Sigmoid colon (tissue), 7 donors: ENCODE data around the gene PODXL2. TPM values are rescaled to one million over a fixed set of nuclear protein-coding genes. Genes with fewer than 3 reads are reported as not detected.

Source experiments
- DNase-seq: peaks from one replicate; pipeline ENCODE4 v3.0.0-alpha.2; 2019
- H3K27ac ChIP-seq, 4 donors: fragments of 200-600 bp; sonication (generic); one replicate each; pipeline ENCODE4 v1.5.1; 2016 to 2019; ENCODE audit warnings: mild to moderate bottlenecking in 1 of 4
- H3K27me3 ChIP-seq, 3 donors: fragments of 200-600 bp; sonication (generic); one replicate each; pipeline ENCODE4 v1.5.1; 2019; ENCODE audit warnings: mild to moderate bottlenecking in 1 of 3
- H3K36me3 ChIP-seq, 4 donors: fragments of 200-600 bp; sonication (generic); one replicate each; pipeline ENCODE4 v1.5.1; 2016 to 2019
- H3K4me1 ChIP-seq, 4 donors: fragments of 200-600 bp; sonication (generic); one replicate each; pipeline ENCODE4 v1.5.1; 2017 to 2019
- H3K4me3 ChIP-seq, 4 donors: fragments of 200-600 bp; sonication (generic); one replicate each; pipeline ENCODE4 v1.5.1; 2017 to 2019; ENCODE audit warnings: mild to moderate bottlenecking in 2 of 4, moderate library complexity in 1 of 4
- H3K9me3 ChIP-seq, 4 donors: fragments of 200-600 bp in 3 of 4; sonication (generic) in 3 of 4; one replicate each; pipeline versions ENCODE4 v1.5.1 to v1.6.1; 2013 to 2019
- EP300 ChIP-seq, 4 donors: sonication (generic); formaldehyde crosslinking; IDR thresholded peaks; one replicate each; pipeline ENCODE4 v1.6.1; 2017; ENCODE audit warnings: antibody characterized with exemption in 4 of 4
- POLR2A ChIP-seq, 2 donors: fragments of 450-650 bp; IDR thresholded peaks; one replicate each; pipeline ENCODE4 v1.6.1; 2016; ENCODE audit warnings: antibody characterized with exemption in 2 of 2, mild to moderate bottlenecking in 2 of 2, moderate library complexity in 2 of 2
- POLR2AphosphoS5 ChIP-seq, 4 donors: sonication (generic); formaldehyde crosslinking; IDR thresholded peaks; one replicate each; pipeline ENCODE4 v1.6.1; 2017; ENCODE audit warnings: antibody characterized with exemption in 4 of 4
- WGBS, 2 donors: extraction: QIAGEN DNeasy Blood & Tissue Kit; methylation state at CpG; one replicate each; pipeline ENCODE4 v1.1.7; 2013; 5-methylcytosine and 5-hydroxymethylcytosine counted together
- intact Hi-C: fragments of 100-400 bp; cut with DNase I; formaldehyde crosslinking; loops from one replicate; pipeline ENCODE4 v1.15.1; 2023
- polyA plus RNA-seq, 3 donors: library from polyadenylated mRNA; stranded (reverse); fragments of 200-250 nt; gene quantifications; one replicate each; pipeline ENCODE4 v1.2.3, GENCODE V29; 2013
- total RNA-seq, 4 donors: library from RNA; depleted of rRNA; stranded (reverse); fragments of >200 nt; gene quantifications; one replicate each; pipeline ENCODE4 v1.1.0, GENCODE V29; 2016
- TF ChIP-seq, protein P1 (sequence below), 4 experiments: fragments of 450-650 bp in 3 of 4; fragments of 200-600 bp in 1 of 4; IDR thresholded peaks; one replicate each; pipeline ENCODE4 v1.5.1; 2016 to 2019; ENCODE audit warnings: antibody characterized with exemption in 4 of 4, mild to moderate bottlenecking in 3 of 4, moderate library complexity in 2 of 4
- donor health status: healthy with polysubstance abuse.
- donor health status: Bipolar disorder and iron deficiency.
- donor health status: healthy.

The PODXL2 gene
- total and polyA plus RNA-seq, 7 donors = 2.0 to 16.7 (median 2.8) TPM

DNA sequence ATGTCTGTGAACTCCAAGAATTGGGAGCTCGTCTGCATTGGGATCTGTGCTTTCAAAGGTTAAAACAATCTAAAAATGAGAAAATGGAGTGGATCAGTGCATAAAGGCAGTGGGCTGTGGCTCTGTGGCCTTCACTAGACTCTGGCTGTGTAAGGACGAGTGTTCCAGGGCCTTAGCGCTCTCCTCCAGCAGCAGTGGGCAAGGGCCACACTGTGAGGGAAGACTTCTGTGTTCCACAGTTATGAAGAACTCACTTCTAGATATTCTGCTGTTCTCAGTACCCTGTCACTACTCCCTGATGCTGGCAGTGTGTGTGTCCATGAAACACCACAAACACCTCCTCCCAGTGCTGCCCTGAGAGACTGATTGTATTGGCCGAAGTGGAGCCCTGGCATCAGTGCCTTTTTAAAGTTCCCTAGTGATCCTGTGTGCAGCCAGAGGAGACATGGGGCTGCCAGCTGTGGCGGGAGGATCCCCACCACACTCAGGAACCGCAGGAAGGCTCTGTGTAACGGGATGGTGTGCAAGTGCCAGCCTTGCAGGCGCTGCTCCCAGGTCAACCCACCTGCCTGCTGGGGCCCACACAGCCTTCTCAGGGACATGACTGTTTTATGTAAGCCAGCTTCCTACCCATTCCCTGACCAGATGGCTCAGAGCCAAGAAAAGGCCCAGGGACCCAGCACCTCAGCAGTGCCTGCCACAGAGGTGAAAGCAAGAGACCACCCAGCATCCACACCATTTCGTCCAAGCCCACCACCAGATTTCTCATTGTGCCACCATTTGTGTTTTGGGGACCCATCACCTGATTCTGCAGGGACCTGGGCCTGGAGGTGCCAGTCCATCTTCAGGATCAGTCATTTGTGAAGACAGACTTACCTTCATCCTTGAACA is 84.1 kb downstream of the PODXL2 start:
- no peak for TF ChIP-seq EP300 (IDR thresholded peaks at IDR 0.05)
- Histone ChIP-seq H3K4me3 (no peak overlapping the region), H3K4me1 (peaks cover 0 to 57% (median 40%) of the 10 kb centered on the region in 4 donors), H3K36me3 (no peaks in the 10 kb centered on the region), H3K27ac (peak overlapping the region in 3 of 4 donors; percentile 41 to 60 (median 49)), H3K9me3 (no peaks in the 10 kb centered on the region), H3K27me3 (no peaks in the 10 kb centered on the region)
- intact Hi-C loops = loop anchor here (5.0 kb wide), 1 partner anchor 39 kb away; no protein-coding TSS in a partner anchor
- WGBS, 2 donors = 85 to 91% methylated on average over 9 of the region's 9 CpGs
- DNase-seq = no peak

GRCh38 chr3:127714125-127714571 is 85.2 kb downstream of the PODXL2 start:
- 73 to 82% methylated on average over 10 of the region's 10 CpGs for WGBS, 2 donors
- TF ChIP-seq POLR2AphosphoS5 (IDR thresholded peaks at IDR 0.05) = no peak
- TF ChIP-seq, protein P1, sequence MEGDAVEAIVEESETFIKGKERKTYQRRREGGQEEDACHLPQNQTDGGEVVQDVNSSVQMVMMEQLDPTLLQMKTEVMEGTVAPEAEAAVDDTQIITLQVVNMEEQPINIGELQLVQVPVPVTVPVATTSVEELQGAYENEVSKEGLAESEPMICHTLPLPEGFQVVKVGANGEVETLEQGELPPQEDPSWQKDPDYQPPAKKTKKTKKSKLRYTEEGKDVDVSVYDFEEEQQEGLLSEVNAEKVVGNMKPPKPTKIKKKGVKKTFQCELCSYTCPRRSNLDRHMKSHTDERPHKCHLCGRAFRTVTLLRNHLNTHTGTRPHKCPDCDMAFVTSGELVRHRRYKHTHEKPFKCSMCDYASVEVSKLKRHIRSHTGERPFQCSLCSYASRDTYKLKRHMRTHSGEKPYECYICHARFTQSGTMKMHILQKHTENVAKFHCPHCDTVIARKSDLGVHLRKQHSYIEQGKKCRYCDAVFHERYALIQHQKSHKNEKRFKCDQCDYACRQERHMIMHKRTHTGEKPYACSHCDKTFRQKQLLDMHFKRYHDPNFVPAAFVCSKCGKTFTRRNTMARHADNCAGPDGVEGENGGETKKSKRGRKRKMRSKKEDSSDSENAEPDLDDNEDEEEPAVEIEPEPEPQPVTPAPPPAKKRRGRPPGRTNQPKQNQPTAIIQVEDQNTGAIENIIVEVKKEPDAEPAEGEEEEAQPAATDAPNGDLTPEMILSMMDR (IDR thresholded peaks at IDR 0.05) = no peak
- TF ChIP-seq EP300 (IDR thresholded peaks at IDR 0.05) = no peak
- no peak for TF ChIP-seq POLR2A (IDR thresholded peaks at IDR 0.05)
- no peak for DNase-seq
- H3K4me3 ChIP-seq = no peak overlapping the region
- peaks cover 0 to 57% (median 37%) of the 10 kb centered on the region in 4 donors for H3K4me1 ChIP-seq
- intact Hi-C loops = loop anchor here (5.0 kb wide), 1 partner anchor 38 kb away; no protein-coding TSS in a partner anchor
- H3K27me3 ChIP-seq = no peaks in the 10 kb centered on the region
- H3K9me3 ChIP-seq = no peaks in the 10 kb centered on the region
- no peaks in the 10 kb centered on the region for H3K36me3 ChIP-seq
- H3K27ac ChIP-seq = peak overlapping the region in 3 of 4 donors; percentile 29 to 49 (median 40)

- Histone ChIP-seq H3K36me3 (peaks cover 0 to under 1% (median 0%) of the 10 kb centered on the region in 4 donors), H3K27ac (peak overlapping the region in 3 of 4 donors; percentile 1 to 23 (median 2)), H3K4me1 (peaks cover 0 to 54% (median 32%) of the 10 kb centered on the region in 4 donors), H3K27me3 (no peaks in the 10 kb centered on the region), H3K4me3 (no peak overlapping the region), H3K9me3 (no peaks in the 10 kb centered on the region)
- intact Hi-C loops = loop anchor here (5.0 kb wide), 1 partner anchor 37 kb away; no protein-coding TSS in a partner anchor
- DNase-seq = no peak
- WGBS, 2 donors = 95 to 97% methylated on average over 5 of the region's 5 CpGs
- TF ChIP-seq POLR2AphosphoS5 (IDR thresholded peaks at IDR 0.05) = no peak
- TF ChIP-seq, protein P1 (IDR thresholded peaks at IDR 0.05) = no peak
- no peak for TF ChIP-seq EP300 (IDR thresholded peaks at IDR 0.05)
- no peak for TF ChIP-seq POLR2A (IDR thresholded peaks at IDR 0.05)
Measured at GRCh38 chr3:127714866-127715265, 85.9 kb downstream of the PODXL2 start.

DNA sequence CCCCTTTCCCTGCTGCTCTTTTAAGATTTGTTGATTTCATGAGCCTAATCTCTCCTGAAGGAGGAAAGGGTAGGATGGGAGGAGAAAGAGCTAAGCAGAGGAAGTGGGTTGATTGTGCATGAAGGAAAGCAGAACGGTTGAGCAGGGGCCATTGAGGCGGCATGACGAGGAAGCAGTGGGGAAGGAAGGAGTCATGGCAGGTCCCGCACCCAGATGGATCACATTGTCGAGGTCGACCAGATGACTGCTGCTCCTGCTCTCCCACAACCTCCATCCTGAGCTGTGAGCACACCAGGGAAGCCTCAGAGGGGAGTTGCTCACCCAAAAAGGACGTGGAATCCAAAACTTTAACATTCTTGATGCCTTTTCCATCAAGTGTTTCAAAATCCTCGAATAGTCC is 86.5 kb downstream of the PODXL2 start:
- intact Hi-C loops = no loop called here
- Histone ChIP-seq H3K27me3 (no peaks in the 10 kb centered on the region), H3K36me3 (peaks cover 0 to 8% (median 0%) of the 10 kb centered on the region in 4 donors), H3K4me3 (no peak overlapping the region), H3K4me1 (peaks cover 0 to 48% (median 25%) of the 10 kb centered on the region in 4 donors), H3K27ac (peak overlapping the region in 1 of 4 donors; percentile 30), H3K9me3 (no peaks in the 10 kb centered on the region)
- TF ChIP-seq EP300 (IDR thresholded peaks at IDR 0.05) = no peak
- no peak for TF ChIP-seq POLR2AphosphoS5 (IDR thresholded peaks at IDR 0.05)
- TF ChIP-seq, protein P1 (IDR thresholded peaks at IDR 0.05) = no peak
- TF ChIP-seq POLR2A (IDR thresholded peaks at IDR 0.05) = no peak
- WGBS, 2 donors = 77 to 80% methylated on average over 8 of the region's 8 CpGs
- no peak for DNase-seq

GRCh38 chr3:127716384-127716783 is 87.4 kb downstream of the PODXL2 start:
- WGBS, 2 donors = 95 to 96% methylated on average over 6 of the region's 6 CpGs
- TF ChIP-seq POLR2A (IDR thresholded peaks at IDR 0.05) = no peak
- TF ChIP-seq, protein P1 (IDR thresholded peaks at IDR 0.05) = no peak
- TF ChIP-seq EP300 (IDR thresholded peaks at IDR 0.05) = no peak
- no peak for TF ChIP-seq POLR2AphosphoS5 (IDR thresholded peaks at IDR 0.05)
- Histone ChIP-seq H3K27ac (no peak overlapping the region), H3K9me3 (no peaks in the 10 kb centered on the region), H3K4me3 (no peak overlapping the region), H3K4me1 (peaks cover 0 to 44% (median 20%) of the 10 kb centered on the region in 4 donors), H3K27me3 (no peaks in the 10 kb centered on the region), H3K36me3 (peaks cover 0 to 11% (median 0%) of the 10 kb centered on the region in 4 donors)
- no peak for DNase-seq
- intact Hi-C loops = no loop called here
